ENCODE data around the gene TMEM220.

GRCh38 chr17:10664571-10664970, 65.3 kb downstream of the TMEM220 start:
- TF ChIP-seq CTCF (IDR thresholded peaks at IDR 0.05; ENCODE audit: borderline replicate concordance, extremely low read depth, low read length, poor library complexity, severe bottlenecking) (no peak), EZH2 (IDR thresholded peaks at IDR 0.05; ENCODE audit: borderline replicate concordance, low read depth, low read length, severe bottlenecking) (no peak)

Data from DND-41 (cell line).